Neural crest cell (in vitro differentiated cells): ENCODE data around the gene NUDT3. TPM values are rescaled to one million over a fixed set of nuclear protein-coding genes. Genes with fewer than 3 reads are reported as not detected.
"Not testable (repeated sequence)": the region's sequence is repeated elsewhere in the genome, so short reads cannot be mapped to it uniquely, and the experiment has no call there.

Experiments used
- DNase-seq: peaks from one replicate; pipeline ENCODE4 v3.0.0; 2021; ENCODE audit warnings: low read depth, mixed read lengths, low spot score
- H3K27ac Mint-ChIP-seq: one replicate; pipeline ENCODE4 v1.8.0; 2021; ENCODE audit warnings: mild to moderate bottlenecking, mixed read lengths; ENCODE audit not compliant: unreplicated experiment
- H3K27me3 Mint-ChIP-seq: 2 replicates; pipeline ENCODE4 v1.8.0; 2021; ENCODE audit warnings: low read depth, mild to moderate bottlenecking, mixed read lengths
- H3K36me3 Mint-ChIP-seq: 2 replicates; pipeline ENCODE4 v1.8.0; 2021; ENCODE audit warnings: low read depth, mild to moderate bottlenecking, mixed read lengths
- H3K4me1 Mint-ChIP-seq: 2 replicates; pipeline ENCODE4 v1.8.0; 2021; ENCODE audit warnings: mixed read lengths
- H3K4me3 Mint-ChIP-seq: one replicate; pipeline ENCODE4 v1.8.0; 2021; ENCODE audit warnings: mild to moderate bottlenecking, mixed read lengths
- H3K9me3 Mint-ChIP-seq: 2 replicates; pipeline ENCODE4 v1.8.0; 2021; ENCODE audit warnings: mixed read lengths
- total RNA-seq: library from RNA; stranded (reverse); gene quantifications from 2 replicates; pipeline ENCODE4 v1.2.1, GENCODE V29; 2021
- TF ChIP-seq, protein P1 (sequence below): fragments of 200-600 bp; sonication (generic); conservative IDR thresholded peaks from 2 replicates; pipeline ENCODE4 v1.5.0; 2021; ENCODE audit warnings: antibody characterized with exemption, mild to moderate bottlenecking

The NUDT3 gene
- total RNA-seq, 1 donor from 2014 or later = 47.5 TPM

DNA sequence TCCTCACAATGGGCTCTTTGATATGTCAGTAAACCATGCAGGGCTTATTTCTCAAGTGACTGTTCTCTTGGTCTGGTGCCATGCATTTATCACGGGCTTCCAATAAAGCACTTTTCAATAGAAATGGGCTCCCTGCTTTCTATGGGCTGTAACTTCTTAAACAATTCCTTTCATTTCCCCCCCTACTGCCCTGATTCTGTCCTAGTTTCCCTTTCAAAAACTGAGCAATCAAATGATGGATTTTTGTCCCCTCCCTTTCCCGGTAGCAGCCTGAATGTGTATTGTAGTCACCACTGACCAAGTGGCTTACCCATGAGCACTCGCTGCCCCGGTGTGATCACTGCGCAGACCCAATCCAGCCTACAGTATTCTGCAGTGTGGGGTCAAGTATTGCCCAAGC lies 19.5 kb upstream of the NUDT3 start:
- Mint-ChIP-seq H3K4me1 (peaks cover 15% of the 10 kb centered on the region), H3K27ac (peak overlapping the region; percentile 0), H3K27me3 (no peaks in the 10 kb centered on the region), H3K36me3 (peaks cover 20% of the 10 kb centered on the region), H3K9me3 (no peaks in the 10 kb centered on the region), H3K4me3 (no peak overlapping the region)
- no peak for DNase-seq
- TF ChIP-seq, protein P1, sequence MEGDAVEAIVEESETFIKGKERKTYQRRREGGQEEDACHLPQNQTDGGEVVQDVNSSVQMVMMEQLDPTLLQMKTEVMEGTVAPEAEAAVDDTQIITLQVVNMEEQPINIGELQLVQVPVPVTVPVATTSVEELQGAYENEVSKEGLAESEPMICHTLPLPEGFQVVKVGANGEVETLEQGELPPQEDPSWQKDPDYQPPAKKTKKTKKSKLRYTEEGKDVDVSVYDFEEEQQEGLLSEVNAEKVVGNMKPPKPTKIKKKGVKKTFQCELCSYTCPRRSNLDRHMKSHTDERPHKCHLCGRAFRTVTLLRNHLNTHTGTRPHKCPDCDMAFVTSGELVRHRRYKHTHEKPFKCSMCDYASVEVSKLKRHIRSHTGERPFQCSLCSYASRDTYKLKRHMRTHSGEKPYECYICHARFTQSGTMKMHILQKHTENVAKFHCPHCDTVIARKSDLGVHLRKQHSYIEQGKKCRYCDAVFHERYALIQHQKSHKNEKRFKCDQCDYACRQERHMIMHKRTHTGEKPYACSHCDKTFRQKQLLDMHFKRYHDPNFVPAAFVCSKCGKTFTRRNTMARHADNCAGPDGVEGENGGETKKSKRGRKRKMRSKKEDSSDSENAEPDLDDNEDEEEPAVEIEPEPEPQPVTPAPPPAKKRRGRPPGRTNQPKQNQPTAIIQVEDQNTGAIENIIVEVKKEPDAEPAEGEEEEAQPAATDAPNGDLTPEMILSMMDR = no peak

DNA sequence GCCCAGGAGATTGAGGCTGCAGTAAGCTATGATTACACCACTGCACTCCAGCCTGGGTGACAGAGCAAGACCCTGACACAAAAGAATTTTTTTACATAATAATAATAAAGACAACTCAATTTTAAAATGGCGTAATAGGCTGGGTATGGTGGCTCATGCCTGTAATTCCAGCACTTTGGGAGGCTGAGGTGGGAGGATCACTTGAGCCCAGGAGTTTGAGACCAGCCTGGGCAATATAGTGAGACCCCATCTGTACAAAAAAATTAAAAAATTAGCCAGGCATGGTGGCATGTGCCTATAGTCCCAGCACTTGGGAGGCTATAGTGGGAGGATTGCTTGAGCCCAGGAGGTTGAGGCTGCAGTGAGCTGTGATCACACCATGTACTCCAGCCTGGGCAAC lies 15.4 kb upstream of the NUDT3 start:
- not testable (repeated sequence) for H3K9me3 Mint-ChIP-seq, H3K27me3 Mint-ChIP-seq, H3K36me3 Mint-ChIP-seq, H3K27ac Mint-ChIP-seq, H3K4me3 Mint-ChIP-seq, DNase-seq
- peaks cover 11% of the 10 kb centered on the region for H3K4me1 Mint-ChIP-seq

DNA sequence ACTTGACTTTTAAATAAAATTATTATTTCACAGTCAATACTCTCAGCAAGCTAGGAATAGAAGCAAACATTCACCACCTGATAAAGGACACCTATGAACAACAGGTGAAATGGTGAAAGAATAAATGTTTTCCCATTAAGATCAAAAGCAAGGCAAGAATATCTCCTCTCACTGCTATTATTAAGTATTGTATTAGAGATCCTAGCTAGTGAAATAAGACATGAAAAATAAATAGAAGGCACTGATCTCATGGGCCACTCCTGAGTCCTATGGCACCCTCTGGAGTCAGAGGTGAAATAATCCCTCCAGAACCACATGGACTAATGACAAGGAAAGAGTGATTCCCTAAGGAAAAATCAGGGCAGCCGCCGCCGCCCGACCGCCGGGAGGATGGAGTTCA lies 4.0 kb upstream of the NUDT3 start:
- Mint-ChIP-seq H3K27ac (no peak overlapping the region), H3K27me3 (no peaks in the 10 kb centered on the region), H3K4me3 (no peak overlapping the region), H3K9me3 (no peaks in the 10 kb centered on the region), H3K36me3 (peaks cover 6% of the 10 kb centered on the region), H3K4me1 (peaks cover 13% of the 10 kb centered on the region)
- DNase-seq = no peak
- TF ChIP-seq, protein P1 = no peak

DNA sequence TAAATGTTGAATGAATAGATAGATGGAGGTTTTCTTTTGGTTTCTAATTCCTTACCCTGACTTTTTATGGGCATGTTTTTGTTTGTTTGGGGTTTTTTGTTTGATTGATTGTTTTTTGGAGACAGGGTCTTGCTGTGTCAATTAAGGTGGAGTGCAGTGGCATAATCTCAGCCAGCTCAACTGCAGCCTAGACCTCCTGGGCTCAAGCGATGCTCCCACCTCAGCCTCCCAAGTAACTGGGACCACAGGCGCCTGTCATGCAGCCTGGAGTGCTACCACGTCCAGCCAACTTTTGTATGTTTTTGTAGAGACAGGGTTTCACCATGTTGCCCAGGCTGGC lies 1.5 kb upstream of the NUDT3 start:
- peaks cover 18% of the 10 kb centered on the region for H3K4me1 Mint-ChIP-seq
- TF ChIP-seq, protein P1 = no peak
- no peak for DNase-seq
- peak overlapping the region; percentile 91 for H3K4me3 Mint-ChIP-seq
- no peaks in the 10 kb centered on the region for H3K27me3 Mint-ChIP-seq
- no peak overlapping the region for H3K27ac Mint-ChIP-seq
- peaks cover 6% of the 10 kb centered on the region for H3K36me3 Mint-ChIP-seq
- no peaks in the 10 kb centered on the region for H3K9me3 Mint-ChIP-seq

DNA sequence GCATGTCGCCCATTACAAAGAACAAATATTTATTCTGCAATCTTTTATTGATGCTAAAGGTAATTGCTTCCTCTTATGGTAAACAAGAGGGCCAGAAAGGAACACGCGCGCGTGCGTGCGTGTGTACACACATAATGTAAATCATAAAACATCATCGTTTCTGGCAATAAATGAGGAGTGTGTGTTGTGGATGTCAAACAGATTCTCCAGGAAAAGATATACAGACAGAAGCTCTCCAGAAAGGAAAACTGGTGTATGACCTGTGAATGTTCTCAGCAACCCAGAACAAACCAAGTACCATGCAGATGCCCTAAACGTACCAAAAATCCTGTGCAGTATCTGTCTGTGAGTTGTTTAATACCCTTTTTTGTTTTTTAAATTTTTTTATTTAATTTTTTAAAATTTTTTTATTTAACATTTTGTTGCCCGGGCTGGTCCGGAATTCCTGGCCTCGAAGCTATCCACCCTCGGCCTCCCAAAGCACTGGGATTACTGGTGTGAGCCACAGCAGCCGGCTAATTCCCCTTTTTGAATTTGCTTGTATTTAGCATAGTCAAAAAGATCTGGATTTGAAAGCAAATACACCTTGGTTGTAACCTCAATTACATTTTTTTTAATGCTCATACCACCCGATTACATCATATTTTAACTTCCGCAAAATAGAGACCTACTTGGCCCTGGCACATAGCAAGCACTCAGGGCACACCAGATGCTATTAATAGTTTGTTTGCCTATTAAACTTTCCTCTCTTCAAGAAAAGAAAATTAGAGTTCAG lies 909 bp upstream of the NUDT3 start:
- H3K9me3 Mint-ChIP-seq = no peaks in the 10 kb centered on the region
- no peak overlapping the region for H3K27ac Mint-ChIP-seq
- peak overlapping the region; percentile 91 for H3K4me3 Mint-ChIP-seq
- TF ChIP-seq, protein P1 = no peak
- peaks cover 6% of the 10 kb centered on the region for H3K36me3 Mint-ChIP-seq
- H3K27me3 Mint-ChIP-seq = no peaks in the 10 kb centered on the region
- H3K4me1 Mint-ChIP-seq = peaks cover 20% of the 10 kb centered on the region
- no peak for DNase-seq

DNA sequence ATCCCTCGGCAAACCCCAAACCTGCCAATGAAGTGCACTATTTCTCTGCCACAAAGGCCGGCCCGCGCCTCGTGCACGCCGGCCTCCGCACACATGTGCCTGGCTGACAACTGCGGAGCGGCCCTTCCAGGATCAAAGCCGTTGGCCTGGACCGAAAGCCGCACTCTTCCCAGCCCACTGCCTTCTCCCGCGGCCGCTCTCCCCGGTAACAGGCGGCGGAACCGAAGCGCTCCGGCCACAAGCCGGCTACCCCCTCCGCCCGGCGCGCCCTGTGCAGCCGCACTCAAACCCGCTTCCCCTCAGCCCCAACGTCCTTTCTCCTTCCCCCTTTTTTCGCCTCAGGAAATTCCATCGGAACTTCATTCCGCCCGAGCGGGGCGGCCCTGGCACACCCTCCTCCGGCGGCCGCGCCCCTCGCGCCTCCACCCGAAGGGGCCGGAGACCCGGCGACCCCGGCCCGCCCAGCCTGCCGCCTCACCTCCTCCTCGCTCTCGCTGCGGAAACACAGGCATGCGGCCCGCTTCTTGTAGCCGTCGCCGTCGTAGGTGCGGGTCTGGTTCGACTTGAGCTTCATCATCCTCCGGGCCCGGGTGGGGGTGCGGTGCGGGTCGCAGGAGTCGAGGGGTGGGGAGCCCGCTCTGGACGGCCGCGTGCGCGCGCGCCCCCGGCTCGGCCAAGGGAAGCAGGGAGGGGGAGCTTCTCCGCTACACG lies 528 bp downstream of the NUDT3 start:
- no peak overlapping the region for H3K4me3 Mint-ChIP-seq
- H3K4me1 Mint-ChIP-seq = peaks cover 20% of the 10 kb centered on the region
- H3K27ac Mint-ChIP-seq = no peak overlapping the region
- H3K36me3 Mint-ChIP-seq = peaks cover 6% of the 10 kb centered on the region
- H3K9me3 Mint-ChIP-seq = no peaks in the 10 kb centered on the region
- TF ChIP-seq, protein P1 = no peak
- no peaks in the 10 kb centered on the region for H3K27me3 Mint-ChIP-seq
- peak; percentile 58 for DNase-seq
